ENCODE results near the gene USP47.

DNA sequence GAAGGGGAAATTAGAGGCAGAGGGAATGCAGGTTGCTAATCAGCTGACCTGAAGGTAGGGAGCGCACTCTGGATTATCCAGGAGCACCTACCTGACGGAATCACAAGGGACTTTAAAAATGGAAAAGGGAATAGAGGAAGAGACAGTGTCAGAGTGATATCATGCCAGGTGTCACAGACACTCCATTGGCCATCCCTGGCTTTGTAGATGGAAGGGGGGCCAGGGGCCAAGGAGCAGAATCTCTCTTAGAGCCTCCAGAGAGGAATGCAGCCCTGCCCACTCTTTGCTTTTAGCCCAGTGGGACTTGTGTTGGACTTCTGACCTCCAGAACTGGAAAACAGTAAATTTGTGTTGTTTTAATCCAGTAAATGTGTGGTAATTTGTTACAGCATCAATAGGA is 128.8 kb downstream of the USP47 start:
- TF ChIP-seq, protein P1, sequence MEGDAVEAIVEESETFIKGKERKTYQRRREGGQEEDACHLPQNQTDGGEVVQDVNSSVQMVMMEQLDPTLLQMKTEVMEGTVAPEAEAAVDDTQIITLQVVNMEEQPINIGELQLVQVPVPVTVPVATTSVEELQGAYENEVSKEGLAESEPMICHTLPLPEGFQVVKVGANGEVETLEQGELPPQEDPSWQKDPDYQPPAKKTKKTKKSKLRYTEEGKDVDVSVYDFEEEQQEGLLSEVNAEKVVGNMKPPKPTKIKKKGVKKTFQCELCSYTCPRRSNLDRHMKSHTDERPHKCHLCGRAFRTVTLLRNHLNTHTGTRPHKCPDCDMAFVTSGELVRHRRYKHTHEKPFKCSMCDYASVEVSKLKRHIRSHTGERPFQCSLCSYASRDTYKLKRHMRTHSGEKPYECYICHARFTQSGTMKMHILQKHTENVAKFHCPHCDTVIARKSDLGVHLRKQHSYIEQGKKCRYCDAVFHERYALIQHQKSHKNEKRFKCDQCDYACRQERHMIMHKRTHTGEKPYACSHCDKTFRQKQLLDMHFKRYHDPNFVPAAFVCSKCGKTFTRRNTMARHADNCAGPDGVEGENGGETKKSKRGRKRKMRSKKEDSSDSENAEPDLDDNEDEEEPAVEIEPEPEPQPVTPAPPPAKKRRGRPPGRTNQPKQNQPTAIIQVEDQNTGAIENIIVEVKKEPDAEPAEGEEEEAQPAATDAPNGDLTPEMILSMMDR (IDR thresholded peaks at IDR 0.05), result no peak
- no peak for TF ChIP-seq POLR2AphosphoS5 (IDR thresholded peaks at IDR 0.05; ENCODE audit: low read depth, low read length)

All from Panc1 (cell line).